Mucosa of gallbladder (tissue), 1 donor: ENCODE measurements around the gene SETD3. TPM values are rescaled to one million over a fixed set of nuclear protein-coding genes. Genes with fewer than 3 reads are reported as not detected.

ENCODE experiments used
- DNase-seq: peaks from one replicate; pipeline ENCODE4 v3.0.0-alpha.2; 2020; ENCODE audit warnings: low spot score
- total RNA-seq: library from RNA; stranded (reverse); gene quantifications from one replicate; pipeline ENCODE4 v1.2.1, GENCODE V29; 2021
- donor health status: DM: no; HTN: no; CAD: no.

Gene SETD3
- total RNA-seq, 1 donor from 2014 or later = 68.9 TPM

GRCh38 chr14:99395909-99396530, 84.6 kb downstream of the SETD3 start:
- DNase-seq = no peak

DNA sequence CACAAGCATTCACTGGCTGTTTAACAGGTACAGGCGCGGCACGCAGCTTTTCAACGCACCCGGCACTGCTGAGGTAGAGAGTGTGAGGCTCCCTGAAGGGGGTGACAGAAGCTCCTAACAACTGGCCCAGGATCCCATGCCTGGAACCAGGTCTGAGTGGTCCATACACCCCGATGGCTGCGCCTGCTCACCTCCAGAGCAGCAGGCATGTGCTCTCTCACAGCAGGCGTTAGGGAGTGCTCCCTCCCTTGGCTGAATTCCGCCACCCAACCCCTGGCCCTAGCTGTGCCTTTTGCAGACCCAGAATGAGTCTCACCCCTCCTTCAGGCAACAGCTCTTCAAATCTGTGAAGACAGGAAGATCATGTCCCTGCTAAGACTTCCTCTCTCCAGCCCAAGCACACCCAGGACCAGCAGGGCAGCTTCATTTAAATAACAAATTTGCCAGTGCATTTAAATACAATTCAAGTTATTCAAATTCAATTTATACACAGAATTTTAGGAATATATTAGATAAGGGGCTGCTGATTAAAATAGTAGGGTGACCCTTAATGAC, 86.0 kb downstream of the SETD3 start:
- no peak for DNase-seq

DNA sequence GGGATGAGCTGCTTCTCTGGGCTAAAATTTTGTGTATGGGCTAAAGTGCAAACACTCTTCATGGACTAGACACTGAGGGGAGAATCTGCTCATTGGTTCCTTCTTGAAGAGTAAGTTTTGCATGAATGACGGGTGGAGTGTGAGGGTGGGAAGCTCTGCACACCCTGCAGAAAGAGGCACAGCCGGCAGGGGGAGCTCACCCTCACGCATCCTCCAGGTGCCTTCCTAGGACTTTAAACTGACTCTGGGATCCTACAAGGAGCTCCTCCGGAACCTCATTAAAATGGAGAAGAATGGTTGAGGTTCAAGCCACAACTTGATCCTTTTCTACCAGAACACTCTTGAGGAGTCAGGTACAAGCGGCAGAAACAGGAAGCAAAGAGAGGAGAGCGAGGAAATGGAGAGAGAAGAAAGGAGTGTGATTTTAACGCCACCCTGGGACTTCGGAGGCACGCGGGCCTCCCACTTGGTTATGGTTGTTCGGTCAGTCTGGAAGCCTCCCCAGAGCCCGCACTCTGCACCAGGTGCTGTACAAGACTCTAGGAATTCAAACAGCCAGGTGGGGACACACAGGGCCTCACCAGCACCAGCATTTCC, 87.5 kb downstream of the SETD3 start:
- DNase-seq = no peak

DNA sequence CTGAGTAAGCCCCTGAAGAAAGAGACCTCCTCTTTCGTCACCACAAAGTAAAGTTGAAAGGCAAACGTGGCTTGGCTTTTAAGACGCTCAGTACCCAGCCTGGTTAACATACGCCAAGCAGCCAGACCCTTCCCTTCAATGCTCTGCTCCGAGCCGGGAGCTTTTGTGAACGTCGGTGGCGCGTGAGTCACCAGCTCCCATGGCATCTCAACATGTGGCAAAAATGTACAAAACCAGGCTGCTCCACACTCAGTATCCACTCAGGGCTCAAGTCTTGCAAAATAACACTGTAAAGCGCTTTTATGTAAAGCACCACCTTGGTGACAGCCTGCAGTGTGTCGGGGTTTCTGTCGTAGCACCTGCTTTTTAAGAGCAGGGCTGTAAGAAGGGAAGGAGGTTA, 89.0 kb downstream of the SETD3 start:
- no peak for DNase-seq

GRCh38 chr14:99389174-99389826, 91.4 kb downstream of the SETD3 start:
- no peak for DNase-seq

DNA sequence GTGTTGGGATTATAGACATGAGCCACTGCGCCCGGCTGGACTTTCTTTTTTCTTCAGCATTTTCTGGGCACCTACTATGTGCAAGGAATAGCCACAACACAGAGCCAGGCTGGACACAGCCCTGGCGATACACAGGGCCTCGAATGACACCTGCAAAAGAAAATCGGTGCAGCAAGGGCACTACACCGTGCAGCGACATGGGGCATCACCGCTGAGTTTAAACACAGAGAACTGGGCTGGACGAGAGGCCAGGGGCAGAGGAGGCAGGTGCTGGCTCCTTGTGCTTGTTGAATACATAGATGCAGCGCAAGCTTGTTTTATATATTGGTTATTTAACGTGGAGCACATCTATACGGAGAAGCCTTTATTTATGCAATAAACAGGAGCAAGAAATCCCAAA, 92.4 kb downstream of the SETD3 start:
- no peak for DNase-seq

DNA sequence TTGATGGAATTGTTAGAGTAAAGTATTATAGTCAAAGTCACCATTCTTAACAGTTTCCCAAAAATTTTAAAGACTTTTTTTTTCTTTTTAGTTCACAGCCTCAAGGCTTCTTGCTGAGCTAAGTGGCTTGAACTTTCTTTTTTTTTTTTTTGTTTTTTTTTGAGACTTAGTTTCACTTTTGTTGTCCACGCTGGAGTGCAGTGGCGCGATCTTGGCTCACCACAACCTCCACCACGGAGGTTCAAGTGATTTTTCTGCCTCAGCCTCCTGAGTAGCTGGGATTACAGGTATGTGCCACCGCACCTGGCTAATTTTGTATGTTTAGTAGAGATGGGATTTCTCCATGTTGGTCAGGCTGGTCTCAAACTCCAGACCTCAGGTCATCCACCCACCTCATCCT, 92.8 kb downstream of the SETD3 start:
- DNase-seq = no peak

DNA sequence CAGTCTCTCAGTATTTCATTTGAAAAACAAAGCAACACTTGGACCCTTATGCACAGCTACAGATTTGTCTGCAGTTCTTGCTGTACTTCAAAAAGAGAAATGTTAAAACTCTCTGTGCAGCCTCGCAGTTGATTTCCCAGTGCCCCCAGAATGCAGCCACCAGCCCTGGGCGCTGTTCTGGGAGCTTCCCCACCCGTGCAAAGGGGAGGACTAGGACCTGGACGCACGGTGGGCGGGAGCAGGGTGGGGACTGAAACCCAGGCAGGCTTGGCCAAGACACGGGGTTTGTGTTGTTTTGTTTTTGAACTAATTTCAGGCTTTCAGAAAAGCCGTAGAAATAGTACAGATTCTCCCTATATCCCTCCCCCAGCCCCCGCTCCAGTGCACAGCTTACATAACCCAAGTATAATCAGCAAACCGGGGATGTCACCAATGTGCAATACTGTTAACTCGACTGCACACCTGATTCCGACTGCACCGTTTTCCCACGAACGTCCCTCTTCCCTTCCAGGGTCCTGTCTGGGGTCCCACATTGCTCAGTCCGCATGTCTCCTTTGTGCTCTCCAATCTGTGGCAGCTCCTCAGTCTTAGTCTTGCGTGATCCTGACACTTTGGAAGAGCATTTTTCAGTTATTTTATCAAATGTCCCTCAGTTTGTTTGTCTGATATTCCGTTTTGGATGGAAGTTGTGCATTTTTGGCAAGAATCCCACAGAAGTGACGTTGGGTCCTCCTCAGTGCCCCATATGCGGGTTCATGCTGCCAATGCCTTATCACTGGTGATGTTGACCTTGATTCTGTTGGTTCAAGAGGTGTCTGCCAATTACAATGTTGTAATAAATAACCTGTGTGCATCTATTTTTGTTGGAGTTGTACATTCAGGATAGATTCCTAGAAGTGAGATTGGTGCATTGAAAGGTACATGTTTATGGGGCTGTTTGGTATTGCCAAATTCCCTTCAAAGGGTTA, 95.9 kb downstream of the SETD3 start:
- DNase-seq = no peak

GRCh38 chr14:99383472-99384449, 96.9 kb downstream of the SETD3 start:
- DNase-seq = no peak

DNA sequence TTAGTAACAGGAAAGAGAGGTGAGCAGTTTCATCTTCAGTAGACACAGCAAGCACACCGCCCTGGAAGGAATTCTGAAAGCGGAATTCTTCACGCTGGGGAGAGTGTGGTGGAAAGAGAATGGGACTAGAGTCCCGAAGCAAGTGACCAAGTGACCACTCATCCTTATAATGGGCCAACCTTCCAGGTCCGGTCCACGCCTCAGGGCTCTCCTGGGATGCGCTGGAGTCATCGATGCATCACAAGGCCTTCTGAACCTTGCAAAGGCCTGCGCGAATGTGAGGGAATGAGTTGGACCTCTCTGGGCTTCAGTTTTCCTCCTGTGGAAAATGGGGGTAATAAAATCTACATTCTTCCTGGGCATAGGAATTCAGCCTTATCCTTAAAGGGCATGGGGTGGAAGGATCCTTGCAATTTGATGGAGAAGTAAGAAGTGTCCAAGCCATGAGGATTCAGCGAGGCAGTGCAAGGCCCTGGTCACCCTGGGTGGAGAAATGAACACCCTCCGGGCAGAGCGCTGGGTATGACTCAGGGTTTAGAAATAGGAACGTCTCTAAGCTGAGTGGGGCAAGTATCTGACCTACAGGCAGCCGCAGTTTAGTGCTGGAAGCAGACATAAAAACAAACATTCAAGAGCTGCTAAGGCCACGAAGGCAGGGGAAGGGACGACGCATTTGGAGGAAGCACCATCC, 97.7 kb downstream of the SETD3 start:
- no peak for DNase-seq

DNA sequence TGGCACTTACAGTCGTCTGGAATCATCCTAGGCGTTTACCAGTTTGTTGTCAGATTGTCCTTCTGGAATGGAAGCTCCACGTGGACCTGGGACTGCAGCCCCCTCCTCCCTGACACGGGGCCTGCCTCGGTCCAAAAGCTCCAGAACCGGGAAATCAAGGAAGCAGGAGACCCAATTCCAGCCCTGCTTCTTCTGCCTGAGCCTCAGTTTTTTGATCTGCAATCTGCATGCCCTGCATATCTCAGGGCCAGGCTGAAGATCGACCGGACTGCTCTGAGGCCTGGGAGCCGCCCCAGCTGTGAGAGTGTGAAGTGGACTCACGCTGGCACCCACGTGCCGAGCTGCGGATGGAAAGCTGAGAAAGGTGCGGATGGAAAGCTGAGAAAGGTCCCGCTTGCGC, 98.6 kb downstream of the SETD3 start:
- DNase-seq = no peak

DNA sequence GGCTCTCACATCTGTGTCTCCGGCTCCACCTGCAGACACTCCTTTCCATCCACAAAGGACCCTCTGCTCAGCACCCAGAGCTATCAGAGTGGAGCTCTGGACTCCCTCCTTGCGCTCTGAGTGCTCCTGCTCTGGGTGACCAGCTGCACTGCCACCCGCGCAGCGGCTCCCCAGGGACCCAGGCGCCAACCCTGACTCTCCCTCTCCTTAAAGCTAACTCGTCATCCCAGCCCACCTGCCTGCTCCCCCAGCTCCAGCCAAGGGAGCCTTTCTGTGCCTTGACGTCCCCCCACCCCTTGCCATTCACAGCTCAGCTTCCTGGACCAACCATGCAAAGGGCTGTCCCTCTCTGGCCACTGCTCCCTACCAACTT, 99.0 kb downstream of the SETD3 start:
- DNase-seq = no peak

DNA sequence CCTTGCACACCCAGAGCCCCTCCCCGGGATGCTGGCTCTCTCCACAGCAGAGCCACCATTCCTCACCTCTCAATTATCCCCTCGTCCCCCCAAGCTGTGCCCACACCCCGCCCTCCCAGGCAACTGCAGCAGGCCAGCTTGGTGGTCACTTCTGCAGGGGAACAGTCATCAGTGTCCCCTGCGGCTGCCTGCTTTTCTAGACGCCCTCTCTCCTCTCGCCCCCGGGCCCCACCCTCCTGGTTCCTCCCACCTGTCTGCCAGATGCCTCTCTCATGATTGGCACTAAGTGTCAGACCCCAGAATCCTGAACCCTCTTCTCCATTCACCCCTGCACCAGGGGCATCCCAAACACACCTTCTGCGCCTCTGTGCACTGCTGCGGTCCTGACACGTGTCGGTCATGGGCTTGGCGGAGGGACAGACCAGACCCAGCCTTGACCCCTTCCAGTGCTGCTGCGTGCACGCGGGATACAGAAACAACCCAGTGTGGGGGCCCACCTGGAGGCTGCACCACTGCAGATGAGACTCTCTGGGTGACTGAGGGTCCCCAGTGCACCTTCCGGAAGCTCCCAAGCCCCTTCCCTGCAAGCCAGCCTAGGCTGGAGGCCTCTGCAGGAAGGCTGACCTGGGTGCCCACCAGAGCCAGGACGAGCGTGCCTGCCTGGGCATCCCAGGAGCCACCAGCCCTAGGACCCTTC, 99.5 kb downstream of the SETD3 start:
- DNase-seq = no peak

GRCh38 chr14:99380402-99380801, 100.3 kb downstream of the SETD3 start:
- no peak for DNase-seq

GRCh38 chr14:99378782-99379214, 101.9 kb downstream of the SETD3 start:
- no peak for DNase-seq

DNA sequence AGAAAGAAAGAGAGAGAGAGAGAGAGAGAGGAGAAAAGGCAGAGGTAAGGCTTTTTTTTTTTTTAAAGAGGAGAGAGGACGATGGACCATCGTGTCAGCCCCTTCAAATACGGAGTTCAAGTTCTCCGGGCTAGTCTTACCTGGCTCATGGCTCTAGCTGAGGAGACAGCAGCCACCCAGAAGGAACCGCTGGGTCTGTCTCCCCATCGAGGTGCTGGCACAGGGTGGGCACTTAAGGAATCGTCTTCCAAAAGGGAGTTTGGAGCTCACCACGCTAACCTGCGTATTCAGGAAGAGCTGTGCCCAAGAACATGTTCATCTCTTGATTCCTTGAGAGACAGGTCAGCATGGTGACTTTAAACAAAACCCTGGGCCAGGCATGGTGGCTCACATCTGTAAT, 102.7 kb downstream of the SETD3 start:
- DNase-seq = no peak

DNA sequence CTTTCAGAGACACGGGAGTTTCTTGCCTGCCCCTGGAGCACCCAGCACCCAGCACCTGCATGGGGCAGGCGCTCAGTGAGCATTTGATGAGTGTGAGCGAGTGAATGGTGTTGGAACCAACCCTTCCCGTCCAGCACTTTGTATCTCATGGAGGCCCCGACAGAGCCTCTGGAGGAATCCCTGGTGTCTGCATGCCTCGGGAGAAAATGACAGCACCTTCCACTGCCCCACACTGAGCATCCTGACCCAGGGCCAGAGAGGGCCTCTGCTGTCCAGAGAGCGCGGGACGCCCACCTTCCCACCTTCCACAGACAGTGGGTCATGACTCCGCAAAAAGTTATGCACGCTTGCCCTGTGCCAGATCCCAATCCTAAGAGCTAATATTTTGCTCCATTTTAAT, 105.7 kb downstream of the SETD3 start:
- DNase-seq = no peak

- DNase-seq = no peak
These were observed 116.9 kb downstream of the SETD3 start for GRCh38 chr14:99363616-99364290.

DNA sequence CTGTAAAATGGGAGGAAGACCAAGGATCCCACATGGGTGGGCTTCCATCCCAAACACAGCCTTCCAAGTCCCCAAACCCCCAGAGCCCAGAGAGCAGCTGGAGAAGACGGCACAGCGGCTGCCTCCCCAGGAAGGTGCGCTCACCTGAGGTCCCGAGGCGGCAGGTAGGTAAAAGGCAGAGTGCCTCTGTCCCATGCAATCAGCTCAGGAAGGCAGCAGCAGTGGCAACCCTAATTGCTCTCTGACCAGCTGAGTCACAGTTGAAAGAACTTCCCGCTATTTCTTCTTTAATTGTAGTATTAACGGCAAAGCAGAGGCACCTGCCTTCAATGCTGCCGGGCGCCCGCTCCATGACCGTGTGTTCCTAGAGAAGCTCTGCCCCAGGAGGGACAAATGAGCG, 117.6 kb downstream of the SETD3 start:
- DNase-seq = no peak
